ENCODE measurements around the gene CFAP299.

DNA sequence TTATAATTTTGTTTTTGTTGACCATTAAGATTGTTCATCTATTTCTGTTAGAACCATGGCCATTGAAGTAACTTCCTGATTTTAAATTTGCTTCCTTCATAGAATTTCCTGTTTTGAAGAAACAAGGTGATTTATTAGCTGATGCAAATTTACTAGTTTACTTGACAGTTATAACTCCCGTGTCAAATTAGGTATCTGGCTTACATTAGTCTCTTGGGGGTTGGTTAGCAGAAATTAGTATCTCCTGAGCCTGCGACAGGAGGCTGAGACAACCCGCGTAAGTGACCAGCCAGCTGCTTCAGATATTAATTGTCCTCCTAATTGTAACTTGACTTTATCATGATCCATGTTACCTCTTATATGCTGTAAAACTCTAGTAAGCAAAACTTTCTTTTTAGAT, 154.3 kb downstream of the CFAP299 start:
- TF ChIP-seq, protein P1, sequence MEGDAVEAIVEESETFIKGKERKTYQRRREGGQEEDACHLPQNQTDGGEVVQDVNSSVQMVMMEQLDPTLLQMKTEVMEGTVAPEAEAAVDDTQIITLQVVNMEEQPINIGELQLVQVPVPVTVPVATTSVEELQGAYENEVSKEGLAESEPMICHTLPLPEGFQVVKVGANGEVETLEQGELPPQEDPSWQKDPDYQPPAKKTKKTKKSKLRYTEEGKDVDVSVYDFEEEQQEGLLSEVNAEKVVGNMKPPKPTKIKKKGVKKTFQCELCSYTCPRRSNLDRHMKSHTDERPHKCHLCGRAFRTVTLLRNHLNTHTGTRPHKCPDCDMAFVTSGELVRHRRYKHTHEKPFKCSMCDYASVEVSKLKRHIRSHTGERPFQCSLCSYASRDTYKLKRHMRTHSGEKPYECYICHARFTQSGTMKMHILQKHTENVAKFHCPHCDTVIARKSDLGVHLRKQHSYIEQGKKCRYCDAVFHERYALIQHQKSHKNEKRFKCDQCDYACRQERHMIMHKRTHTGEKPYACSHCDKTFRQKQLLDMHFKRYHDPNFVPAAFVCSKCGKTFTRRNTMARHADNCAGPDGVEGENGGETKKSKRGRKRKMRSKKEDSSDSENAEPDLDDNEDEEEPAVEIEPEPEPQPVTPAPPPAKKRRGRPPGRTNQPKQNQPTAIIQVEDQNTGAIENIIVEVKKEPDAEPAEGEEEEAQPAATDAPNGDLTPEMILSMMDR (IDR thresholded peaks at IDR 0.05) = no peak
- TF ChIP-seq POLR2AphosphoS5 (IDR thresholded peaks at IDR 0.05) = no peak
- TF ChIP-seq POLR2A (IDR thresholded peaks at IDR 0.05) = no peak
- no peak for TF ChIP-seq EP300 (IDR thresholded peaks at IDR 0.05)

Measured in gastroesophageal sphincter (tissue), 3 donors.